ENCODE measurements around the gene SUFU. TPM values are rescaled to one million over a fixed set of nuclear protein-coding genes. Genes with fewer than 3 reads are reported as not detected.

The SUFU gene
- total and polyA plus RNA-seq, 2 of the 13 experiments (the other 11 are each of a cell fraction or from before 2014, with no cell fraction given): 2.9 to 5.5 TPM

DNA sequence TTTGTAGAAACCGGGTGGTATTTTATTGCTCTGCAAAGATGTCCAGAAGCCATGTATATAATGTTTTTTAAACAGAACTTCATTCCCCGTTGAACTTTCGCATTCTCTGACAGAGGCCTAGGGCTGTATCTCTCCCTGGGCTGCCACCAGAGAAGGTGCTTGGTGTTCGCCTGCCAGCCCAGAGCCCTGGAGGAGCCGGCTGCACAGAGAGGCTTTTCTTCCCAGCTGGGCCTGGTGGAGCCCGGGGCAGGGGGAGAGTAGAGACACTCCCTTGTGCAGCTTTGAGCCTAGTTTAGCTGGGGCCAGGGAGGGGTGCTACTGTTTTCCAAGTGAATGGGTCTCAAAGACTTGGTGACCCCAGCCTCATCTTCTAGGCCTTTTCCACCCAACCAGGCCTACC, 126.9 kb downstream of the SUFU start (continued):
- TF ChIP-seq FOXM1 (CRISPR knock-in tag; IDR thresholded peaks at IDR 0.05): no peak

DNA sequence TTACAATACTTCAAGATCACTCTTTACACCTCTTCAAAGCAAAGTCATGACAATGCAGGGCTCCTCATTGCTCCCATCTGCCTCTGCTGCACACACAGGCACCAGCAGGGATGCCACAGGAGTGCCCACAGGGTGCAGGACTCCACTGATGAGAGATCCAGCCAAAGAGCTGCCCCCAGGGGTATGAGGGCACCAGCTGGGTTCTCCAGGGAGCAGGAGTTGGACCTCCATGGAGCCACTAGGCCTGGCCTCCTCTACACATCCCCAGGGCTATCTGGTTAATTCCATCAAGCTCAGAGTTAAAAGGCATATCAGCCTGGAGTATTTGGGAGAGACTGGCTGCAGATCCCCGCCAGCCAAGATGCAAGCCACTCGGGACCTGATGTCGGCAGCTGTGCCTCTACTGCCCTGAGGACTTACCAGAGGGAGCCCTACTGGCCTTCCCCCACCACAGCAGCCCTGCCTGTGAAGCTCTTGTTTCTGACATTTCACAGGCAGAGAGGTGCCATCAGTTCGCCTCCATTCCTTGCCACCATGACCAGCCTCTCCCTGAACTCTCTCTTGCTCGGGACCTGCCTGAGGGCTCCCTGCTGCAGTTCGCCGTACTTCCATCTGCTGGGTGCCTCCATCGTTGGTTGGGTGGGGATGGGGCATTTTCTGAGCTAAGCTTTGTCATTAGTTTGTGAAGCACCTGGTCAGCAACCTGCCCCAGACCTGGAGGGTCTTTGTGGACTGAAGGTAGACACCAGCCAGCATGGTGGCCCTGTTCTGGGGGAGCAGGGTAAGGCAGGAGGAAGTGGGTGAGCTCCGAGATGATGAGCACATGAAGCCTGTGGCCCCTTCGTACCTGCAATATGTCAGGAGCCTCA, 128.0 kb downstream of the SUFU start:
- TF ChIP-seq, protein P1, sequence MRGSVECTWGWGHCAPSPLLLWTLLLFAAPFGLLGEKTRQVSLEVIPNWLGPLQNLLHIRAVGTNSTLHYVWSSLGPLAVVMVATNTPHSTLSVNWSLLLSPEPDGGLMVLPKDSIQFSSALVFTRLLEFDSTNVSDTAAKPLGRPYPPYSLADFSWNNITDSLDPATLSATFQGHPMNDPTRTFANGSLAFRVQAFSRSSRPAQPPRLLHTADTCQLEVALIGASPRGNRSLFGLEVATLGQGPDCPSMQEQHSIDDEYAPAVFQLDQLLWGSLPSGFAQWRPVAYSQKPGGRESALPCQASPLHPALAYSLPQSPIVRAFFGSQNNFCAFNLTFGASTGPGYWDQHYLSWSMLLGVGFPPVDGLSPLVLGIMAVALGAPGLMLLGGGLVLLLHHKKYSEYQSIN (CRISPR knock-in tag; IDR thresholded peaks at IDR 0.05; ENCODE audit: borderline replicate concordance): no peak
- in situ Hi-C loops (cut with HindIII; ENCODE audit: extremely low pct_ligation_motif_present, low pct_unique_long_range_greater_than_20kb) (no loop called here), intact Hi-C loops (cut with micrococcal nuclease; ENCODE audit: unreplicated experiment) (no loop called here)
- Histone ChIP-seq H3K36me3 (replicated peaks in 1 of 2; ENCODE audit: control insufficient read depth in 1 of 2, insufficient read depth in 2 of 2, low read length in 2 of 2) (no peaks in the 10 kb centered on the region; a peak in 2 of 5 replicates), H3K27me3 (ENCODE audit: control insufficient read depth in 1 of 2, insufficient read depth in 2 of 2, low read length in 2 of 2) (no peaks in the 10 kb centered on the region), H3K79me2 (ENCODE audit: insufficient read depth, low read length) (no peaks in the 10 kb centered on the region), H3K27ac (ENCODE audit: extremely low read length, insufficient read depth, low read length) (no peak overlapping the region), H2AFZ (ENCODE audit: low read length) (no peak overlapping the region), H3K4me2 (ENCODE audit: low read depth, low read length) (no peak overlapping the region), H3K9me3 (ENCODE audit: low read length) (no peaks in the 10 kb centered on the region), H3K4me3 (replicated peaks in 1 of 3; ENCODE audit: insufficient read depth in 1 of 3, low read depth in 2 of 3, low read length in 3 of 3) (no peak overlapping the region), H3K9ac (ENCODE audit: insufficient read depth, low read depth, low read length) (no peak overlapping the region), H4K20me1 (ENCODE audit: insufficient read depth, low read length) (no peaks in the 10 kb centered on the region), H3K4me1 (ENCODE audit: insufficient read depth, low read length) (peaks cover 75% of the 10 kb centered on the region)
- DNase-seq (ENCODE audit: low spot score): no peak
- POLR2A ChIA-PET: interaction anchor here (1.1 to 7.0 kb wide), 3 partner anchors 9 to 32 kb away, joined by 4 to 121 read pairs (median 72); partner anchors contain the start of gene TRIM8
- CTCF ChIA-PET (ENCODE audit: low intra/inter-chr PET ratio, low total read pairs): no interaction called here
- no peak for ATAC-seq
- BruUV-seq (replicated peaks): no TSS peak
- FAIRE-seq: no peak
- 95% methylated on average over 10 of the region's 10 CpGs for WGBS (ENCODE audit: low lambda C conversion rate)

All from HepG2 (cell line).